GM18520 (cell line): ENCODE results near the gene OGFOD3.
"Not testable (repeated sequence)": the region's sequence is repeated elsewhere in the genome, so short reads cannot be mapped to it uniquely, and the experiment has no call there.

ENCODE experiments used
- ATAC-seq: cut with Tn5 transposase; IDR thresholded peaks from one replicate; pipeline ENCODE4 v1.9.1; 2021; ENCODE audit not compliant: unreplicated experiment

The OGFOD3 gene

GRCh38 chr17:82418001-82418986 lies at the start of gene OGFOD3, which contains the start of gene HEXD:
TSS of gene OGFOD3 (minus strand) at chr17:82418586. CDS start at chr17:82418485, 101 bp downstream.
TSS of gene HEXD (plus strand) at chr17:82418347. CDS start at chr17:82419800, 1,453 bp downstream.
- peak; percentile 82 for ATAC-seq

- no peak for ATAC-seq
Observed at GRCh38 chr17:82465023-82465603, 46.7 kb upstream of the OGFOD3 start.

- no peak for ATAC-seq
Observed at GRCh38 chr17:82464567-82464929, 46.2 kb upstream of the OGFOD3 start.

DNA sequence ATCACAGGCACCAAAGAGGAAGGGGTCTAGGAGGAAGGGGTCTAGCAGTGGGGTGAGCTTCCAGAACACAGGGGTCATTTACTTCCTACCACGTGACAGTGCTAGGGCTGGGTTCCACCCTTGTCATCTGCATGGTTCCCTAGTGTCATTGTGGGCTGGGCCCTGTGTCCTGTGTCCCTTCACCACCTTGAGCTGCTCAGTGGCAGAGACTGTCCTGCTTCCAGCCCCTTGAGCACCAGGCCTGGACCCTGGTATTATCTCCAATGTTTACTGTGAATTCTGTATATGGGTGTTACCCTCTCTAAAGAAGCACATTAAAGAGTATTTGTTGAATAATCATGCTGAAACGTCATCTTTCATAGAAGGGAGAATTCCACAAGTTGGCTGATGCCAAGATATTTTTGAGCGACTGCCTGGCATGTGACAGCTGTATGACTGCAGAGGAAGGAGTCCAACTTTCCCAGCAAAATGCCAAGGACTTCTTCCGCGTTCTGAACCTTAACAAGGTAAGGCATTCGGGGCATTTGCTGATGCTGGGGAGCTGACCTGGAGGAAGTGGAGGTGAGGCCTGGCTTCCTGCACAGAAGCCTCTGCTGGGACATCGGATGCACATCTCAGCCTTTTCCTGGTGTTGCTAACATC lies 45.7 kb upstream of the OGFOD3 start:
- no peak for ATAC-seq

GRCh38 chr17:82463391-82463790 lies 45.0 kb upstream of the OGFOD3 start:
- ATAC-seq = no peak

DNA sequence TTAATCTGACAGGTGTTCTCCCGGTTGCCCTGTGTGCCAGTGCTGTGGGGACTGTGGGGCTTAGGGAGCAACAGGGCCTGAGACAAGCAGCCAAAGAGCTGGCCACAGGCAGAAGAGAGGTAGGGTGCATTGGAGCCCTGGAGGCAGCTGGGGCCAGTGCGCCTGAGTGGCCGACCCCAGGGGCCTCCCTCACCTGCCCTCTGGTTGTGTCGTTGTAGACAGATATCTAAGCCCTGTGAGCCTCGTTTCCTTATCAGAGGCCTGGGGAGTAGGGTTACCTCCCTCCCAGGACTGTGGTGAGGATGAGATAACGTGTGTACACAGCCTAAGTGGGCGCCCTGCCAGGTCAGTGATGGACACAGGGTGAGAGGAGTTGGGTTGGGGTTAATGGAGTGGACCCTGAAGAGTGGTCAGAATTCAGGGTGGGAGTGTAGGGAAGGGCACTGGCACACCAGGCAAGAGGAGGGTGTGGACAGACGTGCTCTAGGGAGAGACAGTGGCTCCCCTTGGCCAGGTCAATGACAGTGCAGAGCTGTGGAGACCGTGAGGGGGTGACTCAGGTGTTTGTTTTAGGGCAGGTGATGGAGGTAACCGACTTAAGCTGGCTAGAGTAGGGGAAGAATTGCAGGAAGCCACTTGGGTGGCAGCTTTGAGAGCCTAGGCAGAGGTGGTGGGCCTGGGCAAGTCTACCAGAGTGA lies 43.6 kb upstream of the OGFOD3 start:
- no peak for ATAC-seq

DNA sequence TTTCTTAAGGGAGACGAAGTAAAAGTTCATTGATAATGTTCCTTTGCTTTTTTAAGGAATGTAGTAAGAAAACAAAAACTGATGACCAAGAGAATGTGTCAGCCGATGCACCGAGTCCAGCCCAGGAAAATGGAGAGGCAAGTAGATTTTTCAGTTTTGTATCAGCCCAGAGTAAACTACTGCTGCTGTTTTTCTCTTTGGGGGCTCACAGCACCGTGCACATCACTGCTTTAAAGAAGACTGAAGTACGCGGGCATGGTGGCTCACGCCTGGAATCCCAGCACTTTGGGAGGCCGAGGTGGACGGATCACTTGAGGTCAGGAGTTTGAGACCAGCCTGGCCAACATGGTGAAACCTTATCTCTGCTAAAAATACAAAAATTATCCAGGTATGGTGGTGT lies 41.5 kb upstream of the OGFOD3 start:
- ATAC-seq = not testable (repeated sequence)

- ATAC-seq = no peak
Observed at GRCh38 chr17:82458885-82459424, 40.6 kb upstream of the OGFOD3 start.

- peak; percentile 86 for ATAC-seq
Observed at GRCh38 chr17:82458179-82458884, 39.9 kb upstream of the OGFOD3 start, which contains the start of gene NARF. TSS of gene NARF (plus strand) at chr17:82458741. CDS start at chr17:82458804, 63 bp downstream.

GRCh38 chr17:82457929-82458178 lies 39.5 kb upstream of the OGFOD3 start:
- ATAC-seq = no peak

GRCh38 chr17:82457073-82457928 lies 38.9 kb upstream of the OGFOD3 start:
- no peak for ATAC-seq

- not testable (repeated sequence) for ATAC-seq
Observed at GRCh38 chr17:82453706-82454105, 35.3 kb upstream of the OGFOD3 start.

GRCh38 chr17:82453151-82453550 lies 34.8 kb upstream of the OGFOD3 start:
- ATAC-seq = not testable (repeated sequence)

GRCh38 chr17:82452162-82452561 lies 33.8 kb upstream of the OGFOD3 start:
- ATAC-seq = no peak

- peak; percentile 59 for ATAC-seq
Observed at GRCh38 chr17:82450357-82451106, 32.1 kb upstream of the OGFOD3 start, which contains the start of gene CYBC1. TSS of gene CYBC1 (minus strand) at chr17:82450752. CDS start at chr17:82449254, 1,498 bp downstream.

DNA sequence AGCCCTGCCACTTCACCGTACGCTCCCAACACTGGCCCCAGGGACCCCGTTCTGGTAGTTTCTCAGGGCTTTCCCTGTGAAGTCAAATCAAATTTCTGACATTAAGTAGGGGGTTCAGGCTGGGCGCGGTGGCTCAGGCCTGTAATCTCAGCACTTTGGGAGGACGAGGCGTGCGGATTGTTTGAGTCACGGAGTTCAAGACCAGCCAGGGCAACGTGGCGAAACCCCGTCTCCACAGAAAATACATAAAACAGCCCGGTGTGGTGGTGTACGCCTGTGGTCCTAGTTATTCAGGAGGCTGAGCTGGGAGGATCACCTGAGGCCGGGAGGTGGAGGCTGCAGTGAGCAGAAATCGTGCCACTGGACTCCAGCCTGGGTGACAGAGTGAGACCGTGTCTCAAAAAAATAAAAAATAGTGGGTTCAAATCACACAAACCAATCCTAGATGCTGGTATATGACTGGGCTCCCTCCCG lies 31.5 kb upstream of the OGFOD3 start:
- ATAC-seq = no peak

DNA sequence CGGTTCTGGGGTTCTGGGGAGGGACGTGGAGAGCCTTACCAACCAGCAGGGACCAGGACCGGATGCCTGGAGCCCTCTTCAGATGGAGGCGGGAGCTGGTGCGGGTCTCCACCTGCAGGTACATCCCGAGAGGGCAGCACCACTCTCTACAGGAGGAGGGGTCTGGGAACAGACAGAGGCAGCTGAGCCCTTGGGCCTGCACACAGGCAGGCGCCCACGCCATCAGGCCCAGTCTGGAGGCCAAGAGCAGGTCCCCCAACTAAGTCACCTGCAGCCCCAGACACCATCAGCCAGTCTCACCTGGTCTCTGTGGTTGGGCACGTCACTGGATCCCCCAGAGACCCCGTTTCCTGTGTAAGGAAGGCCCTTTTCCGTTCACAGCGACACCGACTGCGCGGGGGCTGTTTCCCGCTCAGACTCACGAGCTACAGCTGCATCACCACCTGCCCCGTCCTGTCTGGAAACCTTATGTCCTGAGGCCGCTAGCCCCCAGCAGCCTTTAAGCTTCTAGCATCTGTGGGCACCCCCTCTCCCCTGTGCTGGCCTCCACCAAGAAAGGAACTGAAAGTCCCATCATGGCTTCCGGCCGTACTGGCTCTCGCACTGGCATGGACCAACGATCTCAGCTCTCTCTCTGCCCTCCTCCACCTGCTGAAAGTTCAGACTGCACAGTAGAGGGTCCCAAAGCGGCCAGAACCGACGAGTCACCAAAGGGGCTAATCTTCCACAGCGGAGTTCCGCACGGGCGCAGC lies 30.9 kb upstream of the OGFOD3 start:
- no peak for ATAC-seq

- no peak for ATAC-seq
Observed at GRCh38 chr17:82447876-82448275, 29.5 kb upstream of the OGFOD3 start.
